Glomerular endothelial cell (primary cell): ENCODE results near the gene TNXB. TPM values are rescaled to one million over a fixed set of nuclear protein-coding genes. Genes with fewer than 3 reads are reported as not detected.
"Not testable (repeated sequence)": the region's sequence is repeated elsewhere in the genome, so short reads cannot be mapped to it uniquely, and the experiment has no call there.

Experiments used
- DNase-seq: peaks from one replicate; pipeline ENCODE4 v3.0.0-alpha.2; 2011; ENCODE audit warnings: low read depth, low spot score; ENCODE audit errors: extremely low read depth
- total RNA-seq: library from RNA; depleted of rRNA; stranded (reverse); fragments of >200 nt; gene quantifications from 2 replicates; pipeline ENCODE4 v1.2.3, GENCODE V29; 2015

TNXB gene
- total RNA-seq, 1 donor from 2014 or later = 1.5 TPM

DNA sequence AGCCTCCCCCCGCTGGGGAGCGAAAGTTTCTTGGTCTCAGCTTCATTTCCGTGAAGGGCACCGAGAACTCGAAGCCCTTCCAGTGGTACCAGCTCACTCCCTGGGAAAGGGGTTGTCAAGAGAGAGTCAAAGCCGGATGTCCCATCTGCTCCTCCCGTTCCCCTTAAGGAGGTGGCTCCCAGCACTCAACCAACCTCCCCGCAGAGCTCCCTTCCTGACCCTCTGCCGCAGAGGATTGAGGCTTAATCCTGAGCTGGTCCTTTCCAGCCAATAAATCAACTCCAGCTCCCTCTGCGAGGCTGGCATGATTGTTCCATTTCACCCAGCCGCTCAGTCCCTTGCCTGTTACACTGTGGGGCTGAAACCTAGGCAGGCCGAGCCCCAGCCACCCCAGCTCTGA, 100.5 kb downstream of the TNXB start:
- DNase-seq = not testable (repeated sequence)

DNA sequence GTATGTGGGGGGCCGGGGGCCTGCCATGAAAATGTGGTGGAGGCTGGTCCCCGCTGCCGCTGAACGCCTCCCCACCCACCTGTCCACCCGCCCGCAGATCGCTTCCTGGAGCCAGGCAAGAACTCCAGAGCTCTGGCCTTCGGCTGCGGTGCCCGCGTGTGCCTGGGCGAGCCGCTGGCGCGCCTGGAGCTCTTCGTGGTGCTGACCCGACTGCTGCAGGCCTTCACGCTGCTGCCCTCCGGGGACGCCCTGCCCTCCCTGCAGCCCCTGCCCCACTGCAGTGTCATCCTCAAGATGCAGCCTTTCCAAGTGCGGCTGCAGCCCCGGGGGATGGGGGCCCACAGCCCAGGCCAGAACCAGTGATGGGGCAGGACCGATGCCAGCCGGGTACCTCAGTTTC, 101.1 kb downstream of the TNXB start:
- DNase-seq = not testable (repeated sequence)

DNA sequence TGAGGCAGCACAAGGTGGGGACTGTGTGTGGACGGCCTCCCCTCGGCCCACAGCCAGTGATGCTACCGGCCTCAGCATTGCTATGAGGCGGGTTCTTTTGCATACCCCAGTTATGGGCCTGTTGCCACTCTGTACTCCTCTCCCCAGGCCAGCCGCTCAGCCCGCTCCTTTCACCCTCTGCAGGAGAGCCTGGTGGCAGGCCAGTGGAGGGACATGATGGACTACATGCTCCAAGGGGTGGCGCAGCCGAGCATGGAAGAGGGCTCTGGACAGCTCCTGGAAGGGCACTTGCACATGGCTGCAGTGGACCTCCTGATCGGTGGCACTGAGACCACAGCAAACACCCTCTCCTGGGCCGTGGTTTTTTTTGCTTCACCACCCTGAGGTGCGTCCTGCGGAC, 102.1 kb downstream of the TNXB start:
- DNase-seq = not testable (repeated sequence)

DNA sequence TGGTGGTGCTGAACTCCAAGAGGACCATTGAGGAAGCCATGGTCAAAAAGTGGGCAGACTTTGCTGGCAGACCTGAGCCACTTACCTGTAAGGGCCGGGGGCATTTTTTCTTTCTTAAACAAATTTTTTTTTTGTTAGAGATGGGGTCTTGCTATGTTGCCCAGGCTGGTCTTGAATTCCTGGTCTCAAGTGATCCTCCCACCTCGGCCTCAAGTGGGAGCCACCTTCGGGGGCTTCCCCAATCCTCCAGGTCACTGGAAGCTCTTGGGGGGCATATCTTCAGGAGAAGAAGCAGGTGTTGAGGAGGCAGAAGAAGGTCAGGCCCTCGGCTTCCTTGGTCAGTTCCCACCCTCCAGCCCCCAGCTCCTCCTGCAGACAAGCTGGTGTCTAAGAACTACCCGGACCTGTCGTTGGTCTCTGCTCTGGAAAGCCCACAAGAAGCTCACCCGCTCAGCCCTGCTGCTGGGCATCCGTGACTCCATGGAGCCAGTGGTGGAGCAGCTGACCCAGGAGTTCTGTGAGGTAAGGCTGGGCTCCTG, 103.1 kb downstream of the TNXB start:
- not testable (repeated sequence) for DNase-seq

DNA sequence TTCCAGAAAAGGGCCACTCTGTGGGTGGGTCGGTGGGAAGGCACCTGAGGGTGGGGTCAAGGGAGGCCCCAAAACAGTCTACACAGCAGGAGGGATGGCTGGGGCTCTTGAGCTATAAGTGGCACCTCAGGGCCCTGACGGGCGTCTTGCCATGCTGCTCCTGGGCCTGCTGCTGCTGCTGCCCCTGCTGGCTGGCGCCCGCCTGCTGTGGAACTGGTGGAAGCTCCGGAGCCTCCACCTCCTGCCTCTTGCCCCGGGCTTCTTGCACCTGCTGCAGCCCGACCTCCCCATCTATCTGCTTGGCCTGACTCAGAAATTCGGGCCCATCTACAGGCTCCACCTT, 103.6 kb downstream of the TNXB start:
- DNase-seq = not testable (repeated sequence)

DNA sequence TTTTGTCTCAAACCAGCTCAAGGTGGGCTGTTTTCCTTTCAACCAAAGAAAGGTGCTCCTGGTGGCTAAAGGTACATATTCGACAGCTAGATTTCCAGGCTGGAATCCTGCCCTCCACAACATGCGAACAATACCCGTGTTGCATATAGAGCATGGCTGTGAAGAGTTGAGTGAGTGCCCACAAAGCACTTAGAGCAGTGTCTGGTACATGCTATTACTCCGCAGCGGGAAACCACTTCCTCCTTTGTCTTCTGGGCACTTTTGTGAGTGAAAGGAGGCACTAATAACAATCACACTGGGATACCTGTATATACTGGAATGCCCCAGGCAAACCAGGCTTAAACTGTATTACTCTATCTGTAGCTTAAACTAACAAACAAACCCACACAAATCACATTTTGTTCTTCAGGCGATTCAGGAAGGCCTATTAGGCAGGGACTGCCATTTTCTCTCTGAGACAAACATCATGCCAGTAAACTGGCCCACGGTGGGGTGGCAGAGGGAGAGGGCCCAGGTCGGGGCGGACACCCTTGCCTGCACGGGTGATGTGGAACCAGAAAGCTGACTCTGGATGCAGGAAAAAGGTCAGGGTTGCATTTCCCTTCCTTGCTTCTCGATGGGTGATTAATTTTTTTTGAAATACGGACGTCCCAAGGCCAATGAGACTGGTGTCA, 104.1 kb downstream of the TNXB start:
- DNase-seq = not testable (repeated sequence)

DNA sequence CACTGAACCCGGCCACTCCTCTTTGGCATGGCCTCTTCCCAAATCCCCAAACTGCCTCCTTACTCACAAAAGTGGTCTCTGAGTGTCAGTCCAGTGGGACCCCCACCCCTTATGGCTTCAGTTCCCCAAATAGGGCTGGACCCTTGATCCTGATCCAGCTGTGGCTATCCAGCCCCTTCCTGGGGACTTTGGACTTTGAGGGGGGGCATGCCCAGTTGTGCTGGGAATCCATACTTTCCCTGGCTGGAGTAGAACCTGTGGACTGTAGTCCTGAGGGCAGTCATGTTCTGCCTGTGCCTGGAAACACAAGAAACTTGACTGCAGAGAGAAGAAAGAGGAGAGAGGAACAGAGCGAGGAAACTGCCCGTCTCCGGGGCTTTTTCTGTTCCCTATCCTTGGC, 104.7 kb downstream of the TNXB start:
- DNase-seq = not testable (repeated sequence)

DNA sequence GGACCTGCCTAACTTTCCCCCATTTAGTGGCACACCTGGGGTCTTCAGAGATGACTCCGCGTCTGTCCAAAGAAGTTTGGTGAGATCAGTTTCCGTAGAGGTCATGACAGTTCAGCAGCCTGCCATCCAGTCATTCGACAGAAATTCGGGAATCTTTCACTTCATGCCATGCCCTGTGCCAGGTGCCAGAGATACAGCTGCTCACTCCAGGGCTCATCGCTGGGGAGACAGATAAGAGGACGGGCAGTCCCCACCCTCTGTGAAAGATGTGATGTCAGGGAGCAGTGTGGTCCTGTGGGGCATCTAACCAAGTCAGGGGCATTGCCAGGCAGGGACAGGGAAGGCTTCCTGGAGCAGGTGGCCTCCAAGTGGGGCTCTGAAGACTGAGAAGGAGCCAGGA, 105.8 kb downstream of the TNXB start:
- not testable (repeated sequence) for DNase-seq

DNA sequence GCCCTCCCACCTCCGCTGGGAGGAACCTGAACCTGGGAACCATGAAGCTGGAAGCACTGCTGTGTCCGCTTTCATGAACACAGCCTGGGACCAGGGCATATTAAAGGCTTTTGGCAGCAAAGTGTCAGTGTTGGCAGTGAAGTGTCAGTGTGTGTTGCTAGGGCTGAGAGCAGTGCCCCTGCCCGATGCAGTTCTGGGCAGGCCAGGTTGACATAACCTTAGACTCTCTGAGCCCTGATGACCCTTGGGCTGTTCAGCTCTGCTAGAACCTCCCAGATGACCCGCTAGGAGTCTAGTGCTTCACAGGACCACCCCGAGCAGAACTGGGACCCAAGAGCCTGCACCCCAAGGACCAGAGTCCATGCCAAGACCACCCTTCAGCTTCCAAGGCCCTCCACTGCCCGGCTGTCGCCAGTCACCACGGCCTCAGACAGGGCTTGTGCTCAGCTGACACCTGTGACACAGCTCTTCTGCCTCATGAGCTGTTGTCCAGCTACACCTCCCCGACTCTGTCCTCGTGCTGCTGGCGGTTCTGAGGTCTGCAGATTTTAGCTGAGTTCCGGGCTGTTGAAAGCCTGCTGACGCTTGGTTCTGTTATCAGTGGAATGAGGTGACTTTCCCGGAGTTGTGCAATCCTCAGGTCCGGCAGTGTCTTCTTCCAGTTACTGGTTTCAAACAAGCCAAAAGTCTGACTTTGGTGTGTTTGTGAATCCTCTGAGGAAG, 106.4 kb downstream of the TNXB start:
- not testable (repeated sequence) for DNase-seq

DNA sequence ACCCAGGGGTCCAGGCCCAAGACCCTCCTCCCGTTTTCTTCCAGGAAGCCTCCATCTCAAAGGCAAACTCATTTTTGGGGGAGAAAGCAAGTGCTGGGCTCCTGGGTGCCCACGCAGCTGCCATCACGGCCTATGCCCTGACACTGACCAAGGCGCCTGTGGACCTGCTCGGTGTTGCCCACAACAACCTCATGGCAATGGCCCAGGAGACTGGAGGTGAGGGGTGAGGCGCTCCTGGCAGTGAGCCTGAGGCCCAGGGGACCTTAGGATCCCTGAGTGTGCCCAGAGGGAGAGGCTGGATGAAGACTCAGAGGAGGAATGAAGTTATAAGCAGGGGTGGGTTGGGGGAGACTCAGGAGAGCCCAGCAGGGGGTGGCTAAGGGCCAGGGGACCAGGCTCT, 112.8 kb downstream of the TNXB start:
- not testable (repeated sequence) for DNase-seq

DNA sequence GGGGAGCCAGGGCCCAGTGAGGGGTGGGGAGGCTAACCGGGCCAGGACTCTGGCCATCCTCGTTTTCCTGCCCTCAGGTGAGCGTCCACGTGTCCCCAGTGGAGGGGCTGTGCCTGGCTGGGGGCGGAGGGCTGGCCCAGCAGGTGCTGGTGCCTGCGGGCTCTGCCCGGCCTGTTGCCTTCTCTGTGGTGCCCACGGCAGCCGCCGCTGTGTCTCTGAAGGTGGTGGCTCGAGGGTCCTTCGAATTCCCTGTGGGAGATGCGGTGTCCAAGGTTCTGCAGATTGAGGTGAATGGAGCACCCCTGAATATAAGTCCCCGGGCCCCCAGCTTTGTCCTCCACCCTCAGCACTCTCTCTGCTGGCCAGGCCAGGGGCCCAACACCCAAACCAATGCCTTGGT, 114.7 kb downstream of the TNXB start:
- DNase-seq = not testable (repeated sequence)

Other genes starting within 250 kb of the TNXB start
- 82.6 and 83.5 TPM in 2 replicates for gene NEU1, start 246.5 kb downstream of the TNXB start, total RNA-seq
- 0.05 and 1.7 TPM in 2 replicates for gene SLC44A4, start 230.3 kb downstream of the TNXB start, total RNA-seq
- gene EHMT2, start 211.6 kb downstream of the TNXB start, total RNA-seq = 39.0 and 46.4 TPM in 2 replicates
- 1.7 TPM in 2 replicates for gene ZBTB12, start 207.3 kb downstream of the TNXB start, total RNA-seq
- not detected in 2 replicates for gene C2, start 181.6 kb downstream of the TNXB start, total RNA-seq
- 0.53 and 2.3 TPM in 2 replicates for gene CFB, start 163.2 kb downstream of the TNXB start, total RNA-seq
- gene NELFE, start 150.4 kb downstream of the TNXB start, total RNA-seq = 101 and 117 TPM in 2 replicates
- 42.1 and 46.3 TPM in 2 replicates for gene SKIC2, start 150.2 kb downstream of the TNXB start, total RNA-seq
- 16.6 and 17.3 TPM in 2 replicates for gene DXO, start 137.2 kb downstream of the TNXB start, total RNA-seq
- 1.3 and 1.8 TPM in 2 replicates for gene C4A, start 127.3 kb downstream of the TNXB start, total RNA-seq
- gene C4B, start 94.5 kb downstream of the TNXB start, total RNA-seq = 1.1 and 1.3 TPM in 2 replicates
- gene CYP21A2, start 70.9 kb downstream of the TNXB start, total RNA-seq = not detected in 2 replicates
- 46.3 and 87.6 TPM in 2 replicates for gene ATF6B, start 18.9 kb upstream of the TNXB start, total RNA-seq
- 3.0 and 5.5 TPM in 2 replicates for gene FKBPL, start 20.9 kb upstream of the TNXB start, total RNA-seq
- 0.39 and 0.70 TPM in 2 replicates for gene PRRT1, start 42.6 kb upstream of the TNXB start, total RNA-seq
- 18.0 and 54.3 TPM in 2 replicates for gene PPT2, start 44.8 kb upstream of the TNXB start, total RNA-seq
- gene EGFL8, start 55.3 kb upstream of the TNXB start, total RNA-seq = 6.1 and 7.1 TPM in 2 replicates
- 58.8 and 60.7 TPM in 2 replicates for gene AGPAT1, start 66.7 kb upstream of the TNXB start, total RNA-seq
- 72.6 and 88.0 TPM in 2 replicates for gene RNF5, start 69.1 kb upstream of the TNXB start, total RNA-seq
- gene AGER, start 74.9 kb upstream of the TNXB start, total RNA-seq = 0.19 and 6.1 TPM in 2 replicates
- gene PBX2, start 80.9 kb upstream of the TNXB start, total RNA-seq = 38.3 and 72.2 TPM in 2 replicates
- 15.5 and 21.8 TPM in 2 replicates for gene GPSM3, start 83.3 kb upstream of the TNXB start, total RNA-seq
- gene NOTCH4, start 114.7 kb upstream of the TNXB start, total RNA-seq = 66.1 and 242 TPM in 2 replicates